ENCODE results near the gene TAF1D.

Gene TAF1D

GRCh38 chr11:93718057-93718563, 23.2 kb downstream of the TAF1D start:
- Histone ChIP-seq H2AFZ (ENCODE audit: insufficient read depth, low read length, poor library complexity) (no peak overlapping the region), H2BK5ac (ENCODE audit: low read depth, low read length, poor library complexity) (no peak overlapping the region), H3K9ac (ENCODE audit: low read length) (no peak overlapping the region), H3K4me1 (ENCODE audit: control insufficient read depth in 1 of 2, insufficient read depth in 2 of 2, low read length in 2 of 2) (peaks cover 0 to 4% of the 10 kb centered on the region in 2 experiments), H3K9me3 (ENCODE audit: insufficient read depth, low read depth, low read length) (no peaks in the 10 kb centered on the region), H3K79me2 (ENCODE audit: control insufficient read depth, insufficient read depth, low read length, poor library complexity) (no peaks in the 10 kb centered on the region), H3K36me3 (ENCODE audit: control insufficient read depth in 1 of 2, insufficient read depth in 2 of 2, low read length in 2 of 2) (peaks cover 18 to 19% of the 10 kb centered on the region in 2 experiments), H3K27me3 (ENCODE audit: insufficient read depth, low read length) (no peaks in the 10 kb centered on the region), H2BK12ac (ENCODE audit: low read length) (no peak overlapping the region), H4K8ac (ENCODE audit: low read depth, low read length) (no peak overlapping the region), H3K14ac (ENCODE audit: low read length) (no peak overlapping the region), H2BK120ac (ENCODE audit: insufficient read depth, low read length, poor library complexity) (no peak overlapping the region), H3K4me3 (ENCODE audit: low read depth, low read length) (no peak overlapping the region), H3K18ac (ENCODE audit: low read length) (no peak overlapping the region), H3K4me2 (ENCODE audit: low read length) (no peak overlapping the region), H4K91ac (ENCODE audit: low read depth, low read length) (no peak overlapping the region), H3K23ac (ENCODE audit: low read length) (no peak overlapping the region), H2AK5ac (ENCODE audit: low read length) (no peak overlapping the region), H3K4ac (ENCODE audit: low read depth, low read length) (no peak overlapping the region), H3K79me1 (ENCODE audit: low read length) (no peaks in the 10 kb centered on the region), H4K12ac (ENCODE audit: low read depth, low read length) (no peak overlapping the region), H3K27ac (ENCODE audit: low read depth, low read length) (no peak overlapping the region)
- no CpG with 5 or more reads among the region's 4 CpGs for WGBS (ENCODE audit: extremely low coverage, insufficient coverage, insufficient read length)
- no peak for DNase-seq

GRCh38 chr11:93717501-93717900, 23.8 kb downstream of the TAF1D start:
- H3K27me3 ChIP-seq (ENCODE audit: insufficient read depth, low read length): no peaks in the 10 kb centered on the region
- no peak overlapping the region for H2AFZ ChIP-seq (ENCODE audit: insufficient read depth, low read length, poor library complexity)
- H3K79me2 ChIP-seq (ENCODE audit: control insufficient read depth, insufficient read depth, low read length, poor library complexity): no peaks in the 10 kb centered on the region
- H3K4me2 ChIP-seq (ENCODE audit: low read length): no peak overlapping the region
- H3K14ac ChIP-seq (ENCODE audit: low read length): no peak overlapping the region
- H3K4me3 ChIP-seq (ENCODE audit: low read depth, low read length): no peak overlapping the region
- no peak overlapping the region for H2AK5ac ChIP-seq (ENCODE audit: low read length)
- peaks cover 0 to 4% of the 10 kb centered on the region in 2 experiments for H3K4me1 ChIP-seq (ENCODE audit: control insufficient read depth in 1 of 2, insufficient read depth in 2 of 2, low read length in 2 of 2)
- no peak overlapping the region for H2BK5ac ChIP-seq (ENCODE audit: low read depth, low read length, poor library complexity)
- no peak overlapping the region for H3K27ac ChIP-seq (ENCODE audit: low read depth, low read length)
- no peak overlapping the region for H3K18ac ChIP-seq (ENCODE audit: low read length)
- WGBS (ENCODE audit: extremely low coverage, insufficient coverage, insufficient read length): no CpG with 5 or more reads among the region's 1 CpG
- H3K9ac ChIP-seq (ENCODE audit: low read length): no peak overlapping the region
- no peak for DNase-seq
- no peak overlapping the region for H3K23ac ChIP-seq (ENCODE audit: low read length)
- H3K4ac ChIP-seq (ENCODE audit: low read depth, low read length): no peak overlapping the region
- no peak overlapping the region for H4K12ac ChIP-seq (ENCODE audit: low read depth, low read length)
- H3K79me1 ChIP-seq (ENCODE audit: low read length): no peaks in the 10 kb centered on the region
- peaks cover 16 to 19% of the 10 kb centered on the region in 2 experiments for H3K36me3 ChIP-seq (ENCODE audit: control insufficient read depth in 1 of 2, insufficient read depth in 2 of 2, low read length in 2 of 2)
- no peaks in the 10 kb centered on the region for H3K9me3 ChIP-seq (ENCODE audit: insufficient read depth, low read depth, low read length)
- no peak overlapping the region for H2BK12ac ChIP-seq (ENCODE audit: low read length)
- H2BK120ac ChIP-seq (ENCODE audit: insufficient read depth, low read length, poor library complexity): no peak overlapping the region
- no peak overlapping the region for H4K8ac ChIP-seq (ENCODE audit: low read depth, low read length)
- no peak overlapping the region for H4K91ac ChIP-seq (ENCODE audit: low read depth, low read length)

DNA sequence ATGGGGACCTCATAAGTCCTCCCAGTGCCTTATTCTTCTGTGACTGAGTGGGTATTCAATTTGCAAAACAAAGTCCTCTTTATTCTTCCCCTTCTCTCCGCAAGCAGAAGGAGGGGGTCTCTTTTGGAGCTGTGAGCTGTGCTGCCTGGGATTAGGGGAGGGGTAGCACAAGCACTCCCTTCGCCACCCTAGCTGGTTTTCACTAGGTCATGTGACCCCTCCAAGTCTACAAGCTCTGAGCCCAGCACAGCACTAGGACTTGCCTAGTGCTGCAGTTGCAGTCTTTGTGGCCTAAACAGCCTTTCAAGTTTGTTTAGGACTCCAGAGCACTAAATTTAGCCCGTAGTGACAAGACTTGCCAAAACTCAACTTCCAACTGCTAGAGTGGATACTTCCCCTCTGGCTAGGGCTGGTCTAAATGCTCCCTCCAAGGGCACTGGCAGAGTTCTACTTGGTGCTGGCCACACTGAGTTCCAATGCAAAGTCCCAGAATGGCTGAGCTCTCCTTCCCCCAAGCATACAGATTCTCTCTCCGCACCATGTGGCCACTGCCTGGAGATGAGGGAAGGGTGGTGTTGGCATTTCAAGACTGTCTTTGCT, 25.4 kb downstream of the TAF1D start:
- H3K4me3 ChIP-seq (ENCODE audit: low read depth, low read length): no peak overlapping the region
- no peak overlapping the region for H4K8ac ChIP-seq (ENCODE audit: low read depth, low read length)
- no peaks in the 10 kb centered on the region for H3K79me1 ChIP-seq (ENCODE audit: low read length)
- H3K4me2 ChIP-seq (ENCODE audit: low read length): no peak overlapping the region
- no peak overlapping the region for H2AK5ac ChIP-seq (ENCODE audit: low read length)
- no peak overlapping the region for H4K91ac ChIP-seq (ENCODE audit: low read depth, low read length)
- H2BK12ac ChIP-seq (ENCODE audit: low read length): no peak overlapping the region
- H2BK120ac ChIP-seq (ENCODE audit: insufficient read depth, low read length, poor library complexity): no peak overlapping the region
- no peaks in the 10 kb centered on the region for H3K9me3 ChIP-seq (ENCODE audit: insufficient read depth, low read depth, low read length)
- WGBS (ENCODE audit: extremely low coverage, insufficient coverage, insufficient read length): no CpG with 5 or more reads among the region's 4 CpGs
- H3K9ac ChIP-seq (ENCODE audit: low read length): no peak overlapping the region
- no peak overlapping the region for H4K12ac ChIP-seq (ENCODE audit: low read depth, low read length)
- no peaks in the 10 kb centered on the region for H3K27me3 ChIP-seq (ENCODE audit: insufficient read depth, low read length)
- H3K36me3 ChIP-seq (ENCODE audit: control insufficient read depth in 1 of 2, insufficient read depth in 2 of 2, low read length in 2 of 2): peaks cover 13 to 15% of the 10 kb centered on the region in 2 experiments
- H3K27ac ChIP-seq (ENCODE audit: low read depth, low read length): no peak overlapping the region
- H3K79me2 ChIP-seq (ENCODE audit: control insufficient read depth, insufficient read depth, low read length, poor library complexity): no peaks in the 10 kb centered on the region
- no peak for DNase-seq
- no peak overlapping the region for H3K14ac ChIP-seq (ENCODE audit: low read length)
- H2AFZ ChIP-seq (ENCODE audit: insufficient read depth, low read length, poor library complexity): no peak overlapping the region
- H3K4me1 ChIP-seq (ENCODE audit: control insufficient read depth in 1 of 2, insufficient read depth in 2 of 2, low read length in 2 of 2): peaks cover 0 to 4% of the 10 kb centered on the region in 2 experiments
- no peak overlapping the region for H3K18ac ChIP-seq (ENCODE audit: low read length)
- no peak overlapping the region for H3K4ac ChIP-seq (ENCODE audit: low read depth, low read length)
- H2BK5ac ChIP-seq (ENCODE audit: low read depth, low read length, poor library complexity): no peak overlapping the region
- H3K23ac ChIP-seq (ENCODE audit: low read length): no peak overlapping the region

- Histone ChIP-seq H3K79me2 (ENCODE audit: control insufficient read depth, insufficient read depth, low read length, poor library complexity) (no peaks in the 10 kb centered on the region), H2AFZ (ENCODE audit: insufficient read depth, low read length, poor library complexity) (no peak overlapping the region), H3K23ac (ENCODE audit: low read length) (no peak overlapping the region), H3K27ac (ENCODE audit: low read depth, low read length) (no peak overlapping the region), H3K4me3 (ENCODE audit: low read depth, low read length) (no peak overlapping the region), H3K79me1 (ENCODE audit: low read length) (no peaks in the 10 kb centered on the region), H4K91ac (ENCODE audit: low read depth, low read length) (no peak overlapping the region), H2AK5ac (ENCODE audit: low read length) (no peak overlapping the region), H3K36me3 (ENCODE audit: control insufficient read depth in 1 of 2, insufficient read depth in 2 of 2, low read length in 2 of 2) (peaks cover 9 to 17% of the 10 kb centered on the region in 2 experiments), H3K4me1 (ENCODE audit: control insufficient read depth in 1 of 2, insufficient read depth in 2 of 2, low read length in 2 of 2) (peaks cover 0 to 2% of the 10 kb centered on the region in 2 experiments), H2BK5ac (ENCODE audit: low read depth, low read length, poor library complexity) (no peak overlapping the region), H3K14ac (ENCODE audit: low read length) (no peak overlapping the region), H3K4ac (ENCODE audit: low read depth, low read length) (no peak overlapping the region), H4K12ac (ENCODE audit: low read depth, low read length) (no peak overlapping the region), H3K4me2 (ENCODE audit: low read length) (no peak overlapping the region), H2BK12ac (ENCODE audit: low read length) (no peak overlapping the region), H3K18ac (ENCODE audit: low read length) (no peak overlapping the region), H2BK120ac (ENCODE audit: insufficient read depth, low read length, poor library complexity) (no peak overlapping the region), H3K9ac (ENCODE audit: low read length) (no peak overlapping the region), H4K8ac (ENCODE audit: low read depth, low read length) (no peak overlapping the region), H3K27me3 (ENCODE audit: insufficient read depth, low read length) (no peaks in the 10 kb centered on the region), H3K9me3 (ENCODE audit: insufficient read depth, low read depth, low read length) (no peaks in the 10 kb centered on the region)
- no peak for DNase-seq
These were observed 28.6 kb downstream of the TAF1D start for GRCh38 chr11:93712678-93713077.
